Measurements from ENCODE around the gene INTS13. TPM values are rescaled to one million over a fixed set of nuclear protein-coding genes. Genes with fewer than 3 reads are reported as not detected.
"Not testable (repeated sequence)": the region's sequence is repeated elsewhere in the genome, so short reads cannot be mapped to it uniquely, and the experiment has no call there.

The INTS13 gene
- total RNA-seq, 3 donors from 2014 or later: 15.0 to 17.6 (median 17.2) TPM

DNA sequence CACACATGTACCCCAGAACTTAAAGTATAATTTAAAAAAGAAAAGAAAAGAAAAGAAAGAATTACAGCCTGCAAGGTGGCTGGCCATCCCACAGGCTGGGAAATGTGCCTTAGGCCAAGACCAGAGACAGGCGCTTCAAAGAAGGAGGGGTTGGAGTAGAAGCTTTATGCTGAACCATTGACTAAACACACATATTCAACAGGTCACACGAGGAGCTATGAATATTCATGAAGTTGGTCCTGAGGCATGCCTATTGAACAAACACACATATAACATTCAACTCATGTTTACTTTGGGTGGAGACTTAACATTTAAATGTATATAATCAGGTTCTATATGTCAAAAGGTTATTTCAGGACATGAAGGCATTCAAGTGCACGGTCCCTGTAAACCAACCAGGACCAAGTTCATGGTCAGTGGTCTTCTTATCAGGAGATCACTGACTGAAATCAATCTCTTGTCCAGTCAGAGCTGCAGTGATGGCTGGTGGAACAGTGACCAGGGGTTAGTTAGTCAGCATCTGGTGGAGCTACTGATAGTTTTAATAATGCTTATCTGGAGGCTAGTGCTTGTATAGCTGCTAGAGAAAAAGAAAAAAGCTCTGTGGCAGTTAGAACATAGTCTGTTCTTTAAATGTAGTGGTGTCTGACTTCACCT, 69.2 kb downstream of the INTS13 start:
- TF ChIP-seq CTCF (IDR thresholded peaks at IDR 0.05): no peak
- no peak for ATAC-seq
- no peaks in the 10 kb centered on the region for H3K9me3 ChIP-seq
- peaks cover 8% of the 10 kb centered on the region for H3K4me1 ChIP-seq (ENCODE audit: low read depth)
- H3K36me3 ChIP-seq (ENCODE audit: low read depth): no peaks in the 10 kb centered on the region
- H3K4me3 ChIP-seq: no peak overlapping the region
- DNase-seq: no peak
- intact Hi-C loops (cut with DNase I, micrococcal nuclease): no loop called here

DNA sequence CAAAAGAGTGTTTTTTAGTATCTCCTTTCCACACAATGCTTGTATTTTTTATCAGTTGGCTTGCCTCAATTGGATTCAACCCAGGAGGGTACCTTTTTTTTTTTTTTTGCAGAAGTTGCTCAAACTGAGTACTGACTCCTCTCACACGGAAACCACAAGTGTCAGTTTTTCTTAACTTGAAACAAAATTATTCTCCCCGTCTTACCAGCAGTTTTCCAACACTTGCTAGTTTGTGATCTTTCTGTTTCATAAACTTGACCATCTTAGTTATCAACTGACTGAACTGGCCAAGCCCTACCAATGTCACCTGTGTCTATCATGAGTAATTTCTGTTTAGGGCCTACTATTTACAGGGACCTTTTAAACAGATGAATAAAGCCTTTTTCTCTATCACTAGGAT, 70.7 kb downstream of the INTS13 start:
- intact Hi-C loops (cut with DNase I, micrococcal nuclease): no loop called here
- no peak for TF ChIP-seq CTCF (IDR thresholded peaks at IDR 0.05)
- Histone ChIP-seq H3K4me3 (no peak overlapping the region), H3K9me3 (no peaks in the 10 kb centered on the region), H3K36me3 (ENCODE audit: low read depth) (no peaks in the 10 kb centered on the region), H3K4me1 (ENCODE audit: low read depth) (peaks cover 8% of the 10 kb centered on the region)
- no peak for ATAC-seq
- DNase-seq: no peak

GRCh38 chr12:26863515-26863914, 74.3 kb downstream of the INTS13 start:
- Histone ChIP-seq H3K4me3 (no peak overlapping the region), H3K9me3 (no peaks in the 10 kb centered on the region), H3K36me3 (ENCODE audit: low read depth) (no peaks in the 10 kb centered on the region), H3K4me1 (ENCODE audit: low read depth) (no peaks in the 10 kb centered on the region)
- intact Hi-C loops (cut with DNase I, micrococcal nuclease): no loop called here
- TF ChIP-seq CTCF (IDR thresholded peaks at IDR 0.05): no peak
- ATAC-seq (no peak), DNase-seq (peak in 1 of 3 donors; percentile 10)

- H3K4me1 ChIP-seq (ENCODE audit: low read depth); DNase-seq; H3K9me3 ChIP-seq: not testable (repeated sequence)
These were observed 75.0 kb downstream of the INTS13 start for GRCh38 chr12:26862787-26863186.

GRCh38 chr12:26861690-26862089, 76.1 kb downstream of the INTS13 start:
- Histone ChIP-seq H3K36me3 (ENCODE audit: low read depth) (no peaks in the 10 kb centered on the region), H3K9me3 (no peaks in the 10 kb centered on the region), H3K4me1 (ENCODE audit: low read depth) (peaks cover 5% of the 10 kb centered on the region), H3K4me3 (no peak overlapping the region)
- TF ChIP-seq CTCF (IDR thresholded peaks at IDR 0.05): no peak
- intact Hi-C loops (cut with DNase I, micrococcal nuclease): no loop called here
- DNase-seq: no peak
- ATAC-seq: no peak

More at GRCh38 chr12:26862787-26863186, 75.0 kb downstream of the INTS13 start:
- ATAC-seq; H3K4me3 ChIP-seq; H3K36me3 ChIP-seq (ENCODE audit: low read depth); intact Hi-C loops (cut with DNase I, micrococcal nuclease): not testable (repeated sequence)

DNA sequence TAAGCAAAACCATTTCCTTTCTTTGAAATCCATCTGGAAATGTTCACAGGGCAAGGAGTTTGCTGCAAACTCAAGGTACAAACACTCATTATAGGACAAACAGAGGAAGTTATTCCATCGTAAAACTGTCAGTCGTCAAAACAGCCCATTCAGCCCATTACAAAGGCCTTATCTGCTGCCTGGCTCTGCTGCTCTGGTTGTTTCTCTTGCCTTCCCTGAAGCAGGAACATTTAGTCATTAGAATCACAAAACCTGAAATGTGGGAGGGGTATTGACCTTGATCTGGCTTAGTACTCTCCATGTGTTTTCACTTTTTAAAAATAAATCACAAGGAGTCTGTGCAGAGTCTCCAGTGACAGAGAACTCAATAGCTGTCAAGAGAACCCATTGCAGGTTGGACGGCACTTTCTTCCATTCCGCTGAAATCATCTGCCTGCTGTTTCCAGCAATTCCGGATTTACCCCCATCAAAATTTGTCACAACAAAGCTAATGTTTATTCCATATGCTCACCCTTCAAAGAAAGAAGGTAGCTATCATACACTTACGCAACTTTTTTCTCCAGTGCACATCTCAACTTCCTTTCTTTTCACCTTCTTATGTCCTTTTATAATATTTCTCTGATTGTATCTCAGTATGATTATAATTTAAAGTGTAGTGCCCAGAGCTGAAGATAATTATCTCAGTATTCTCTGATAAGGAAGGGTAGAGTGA, 80.2 kb downstream of the INTS13 start:
- no peak for TF ChIP-seq CTCF (IDR thresholded peaks at IDR 0.05)
- Histone ChIP-seq H3K9me3 (no peaks in the 10 kb centered on the region), H3K4me1 (ENCODE audit: low read depth) (peaks cover 5% of the 10 kb centered on the region), H3K4me3 (no peak overlapping the region), H3K36me3 (ENCODE audit: low read depth) (no peaks in the 10 kb centered on the region)
- ATAC-seq (peak; percentile 75), DNase-seq (no peak)
- intact Hi-C loops (cut with DNase I, micrococcal nuclease): loop anchor here in 1 of 2 donors (10.0 kb wide), 1 partner anchor 447 kb away; no protein-coding TSS in a partner anchor
